SH-SY5Y (cell line): Measurements from ENCODE around the gene MYO1D.

Source experiments
- GATA2 ChIP-seq: IDR thresholded peaks from 2 replicates; pipeline ENCODE4 v1.6.1; 2011; ENCODE audit warnings: mild to moderate bottlenecking, low read depth, low read length
- GATA3 ChIP-seq: IDR thresholded peaks from 2 replicates; pipeline ENCODE4 v1.6.1; 2011; ENCODE audit warnings: low read depth, mild to moderate bottlenecking, low read length, moderate library complexity

- no peak for TF ChIP-seq GATA2
- TF ChIP-seq GATA3: no peak
Observed at GRCh38 chr17:32780721-32781120, 96.2 kb downstream of the MYO1D start.
